ENCODE data around the gene NLGN1.

DNA sequence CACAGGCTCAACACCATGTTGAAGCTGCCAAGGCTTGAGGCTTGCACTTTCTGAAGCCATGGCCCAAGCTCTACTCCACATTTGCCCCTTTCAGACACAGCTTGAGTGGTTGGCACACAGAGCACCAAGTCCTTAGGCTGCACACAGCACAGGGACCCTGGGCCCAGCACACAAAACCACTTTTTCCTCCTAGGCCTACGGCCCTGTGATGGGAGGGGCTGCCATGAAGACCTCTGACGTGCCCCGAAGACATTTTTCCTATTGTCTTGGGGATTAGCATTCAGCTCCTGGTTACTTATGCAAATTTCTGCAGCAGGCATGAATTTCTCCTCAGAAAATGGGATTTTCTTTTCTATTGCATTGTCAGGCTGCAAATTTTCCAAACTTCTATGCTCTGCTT lies 445.5 kb downstream of the NLGN1 start:
- TF ChIP-seq CTCF (IDR thresholded peaks at IDR 0.05 in 2 of 3, conservative IDR thresholded peaks at IDR 0.05 in 1 of 3; ENCODE audit: borderline replicate concordance in 1 of 3, insufficient read depth in 1 of 3, low read depth in 2 of 3, low read length in 2 of 3) = no peak
- no peak for TF ChIP-seq POLR2AphosphoS5 (IDR thresholded peaks at IDR 0.05; ENCODE audit: low read depth, low read length)
- TF ChIP-seq ZNF274 (IDR thresholded peaks at IDR 0.05; ENCODE audit: low read depth, low read length) = no peak
- no peak for TF ChIP-seq POLR2A (IDR thresholded peaks at IDR 0.05; ENCODE audit: borderline replicate concordance, extremely low read depth, insufficient read depth, insufficient read length)
- no peak for TF ChIP-seq EZH2 (IDR thresholded peaks at IDR 0.05)
- no peak for TF ChIP-seq RAD21 (IDR thresholded peaks at IDR 0.05; ENCODE audit: low read depth)
- no peak for TF ChIP-seq CEBPB (IDR thresholded peaks at IDR 0.05; ENCODE audit: low read depth)
- no peak for TF ChIP-seq SP1 (IDR thresholded peaks at IDR 0.05; ENCODE audit: low read depth)
- TF ChIP-seq TCF7L2 (IDR thresholded peaks at IDR 0.05; ENCODE audit: borderline replicate concordance, extremely low read depth, insufficient read depth, insufficient read length) = no peak
- TF ChIP-seq ZFX (IDR thresholded peaks at IDR 0.05) = no peak
